Measurements from ENCODE around the gene PREB.

Gene PREB

DNA sequence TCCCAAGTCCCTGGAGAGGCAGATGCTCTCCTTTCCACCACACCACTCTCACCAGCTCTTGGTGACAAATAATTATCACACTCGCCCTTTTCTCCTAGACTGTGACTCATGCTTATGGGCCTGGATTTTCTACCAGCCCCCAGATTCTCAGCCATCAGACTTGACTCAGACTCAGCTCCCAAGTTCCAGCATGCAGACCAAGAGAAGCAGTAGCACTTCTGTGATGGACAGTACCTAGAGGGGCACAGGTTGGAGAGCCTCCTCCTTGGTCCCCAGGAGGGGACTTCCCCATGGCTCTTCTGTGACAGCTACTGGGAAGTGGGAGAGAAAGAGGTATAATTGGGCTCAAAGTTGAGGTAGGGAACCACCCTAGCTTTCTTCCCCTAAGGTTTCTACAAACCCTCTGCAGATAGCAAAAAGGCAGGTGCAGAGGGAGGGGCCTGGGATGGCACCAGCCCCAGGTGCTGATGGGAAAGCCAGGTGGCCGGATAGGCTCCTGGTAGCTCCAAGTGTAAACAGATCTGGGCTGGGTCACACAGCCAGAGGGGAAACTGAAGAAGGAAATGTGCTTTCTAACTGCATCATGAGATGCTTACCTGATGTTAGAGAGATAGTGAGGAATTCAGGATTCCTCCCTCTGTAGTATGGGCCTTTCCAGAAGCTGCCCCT lies 18.5 kb upstream of the PREB start:
- in situ Hi-C loops (cut with MboI; ENCODE audit: low sequenced_read_pairs): no loop called here

DNA sequence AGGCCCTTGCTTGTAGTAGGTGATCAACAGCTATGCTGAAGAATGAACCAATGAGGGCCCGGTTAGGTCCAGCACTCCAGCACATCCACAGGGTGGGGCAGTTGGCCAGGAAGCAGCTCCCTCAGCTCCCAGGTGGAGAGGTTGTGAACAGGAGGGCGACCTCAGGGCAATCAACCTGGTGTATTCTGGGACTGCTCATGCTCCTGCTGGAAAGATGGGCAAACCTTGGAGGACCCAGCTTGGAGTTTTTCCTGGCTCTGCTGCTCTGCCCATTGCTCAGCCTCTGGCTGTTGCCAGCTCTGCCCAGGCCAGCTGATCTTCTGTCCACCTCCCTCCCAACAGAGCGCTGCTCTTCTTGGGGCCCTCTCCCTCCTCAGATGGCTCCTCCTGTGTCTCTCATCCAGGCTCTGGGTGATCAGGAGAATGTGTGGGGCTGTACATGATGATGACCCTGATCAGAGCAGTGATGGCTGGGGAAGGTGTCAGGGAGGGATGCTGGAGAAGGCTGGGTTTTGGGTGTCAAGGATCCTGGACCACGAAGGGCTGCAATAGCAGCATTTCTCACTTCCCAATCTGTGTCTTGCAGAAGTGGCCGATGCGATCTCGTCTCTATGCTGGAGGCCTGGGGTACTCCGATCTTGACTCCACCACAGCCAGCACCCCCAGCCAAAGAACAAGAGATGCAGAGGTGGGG lies 17.8 kb upstream of the PREB start:
- in situ Hi-C loops (cut with MboI; ENCODE audit: low sequenced_read_pairs): no loop called here

DNA sequence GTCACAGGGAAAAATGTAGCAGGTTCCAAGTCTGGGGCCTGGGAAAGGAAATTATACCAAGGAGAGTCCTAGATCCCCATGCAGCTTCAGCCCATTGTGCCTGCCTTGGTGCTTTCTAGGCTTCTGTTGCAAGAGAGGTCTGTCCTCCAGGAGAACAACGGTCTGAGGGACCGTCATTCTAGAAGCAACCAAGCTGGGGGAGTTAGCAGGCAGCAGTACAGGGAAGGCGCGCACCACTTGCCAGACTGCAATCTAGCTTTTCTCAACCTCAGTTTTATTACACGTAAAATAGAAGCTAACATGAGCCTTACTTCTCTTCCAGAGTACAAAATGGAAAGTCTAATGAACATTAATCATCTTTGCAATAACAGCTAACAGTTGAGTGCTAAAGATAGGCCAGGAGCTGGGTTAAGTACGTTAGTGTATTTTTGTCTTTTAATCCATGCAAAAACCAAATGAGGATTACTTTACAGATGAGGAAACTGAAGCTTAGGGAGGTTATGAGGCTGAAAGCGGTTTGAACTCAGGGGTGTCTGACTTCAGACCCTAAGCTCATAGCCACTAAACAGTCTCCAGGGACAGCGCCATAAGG lies 16.3 kb upstream of the PREB start:
- in situ Hi-C loops (cut with MboI; ENCODE audit: low sequenced_read_pairs): no loop called here

DNA sequence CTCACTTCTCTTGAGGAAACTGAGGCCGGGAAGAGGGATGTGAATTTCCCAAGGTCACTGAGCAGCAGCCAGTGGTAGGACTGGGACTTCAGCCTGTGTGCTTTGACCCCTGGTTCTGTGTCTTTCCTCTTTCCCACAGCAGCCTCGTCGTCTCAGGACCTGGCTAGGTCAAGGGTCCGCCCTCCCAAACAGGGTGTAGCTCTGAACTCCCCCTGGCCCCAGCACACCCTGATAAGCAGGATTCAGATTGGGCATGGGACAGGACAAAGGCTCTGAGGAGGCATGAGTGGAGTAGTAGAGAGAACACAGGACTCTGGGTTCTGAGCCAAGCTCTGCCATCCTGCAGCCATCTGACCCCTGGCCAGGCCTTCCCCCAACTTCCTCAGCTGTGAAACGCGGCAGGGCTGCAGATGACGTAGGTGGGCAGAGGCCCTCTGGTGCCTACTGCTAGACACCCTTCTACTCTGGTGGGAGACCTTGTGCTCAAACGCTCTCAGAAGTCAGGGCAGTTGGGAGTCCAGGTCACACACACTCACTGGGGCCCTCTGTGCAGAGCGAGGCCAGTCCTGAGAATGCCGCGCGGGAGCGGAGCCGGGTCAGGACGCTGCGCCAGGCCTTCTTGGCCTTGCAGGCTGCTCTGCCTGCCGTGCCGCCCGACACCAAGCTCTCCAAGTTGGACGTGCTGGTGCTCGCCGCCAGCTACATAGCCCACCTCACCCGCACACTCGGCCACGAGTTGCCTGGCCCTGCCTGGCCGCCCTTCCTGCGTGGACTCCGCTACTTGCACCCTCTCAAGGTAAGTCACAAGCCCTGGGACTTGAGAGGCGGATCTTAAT lies 15.4 kb upstream of the PREB start:
- in situ Hi-C loops (cut with MboI; ENCODE audit: low sequenced_read_pairs): no loop called here

DNA sequence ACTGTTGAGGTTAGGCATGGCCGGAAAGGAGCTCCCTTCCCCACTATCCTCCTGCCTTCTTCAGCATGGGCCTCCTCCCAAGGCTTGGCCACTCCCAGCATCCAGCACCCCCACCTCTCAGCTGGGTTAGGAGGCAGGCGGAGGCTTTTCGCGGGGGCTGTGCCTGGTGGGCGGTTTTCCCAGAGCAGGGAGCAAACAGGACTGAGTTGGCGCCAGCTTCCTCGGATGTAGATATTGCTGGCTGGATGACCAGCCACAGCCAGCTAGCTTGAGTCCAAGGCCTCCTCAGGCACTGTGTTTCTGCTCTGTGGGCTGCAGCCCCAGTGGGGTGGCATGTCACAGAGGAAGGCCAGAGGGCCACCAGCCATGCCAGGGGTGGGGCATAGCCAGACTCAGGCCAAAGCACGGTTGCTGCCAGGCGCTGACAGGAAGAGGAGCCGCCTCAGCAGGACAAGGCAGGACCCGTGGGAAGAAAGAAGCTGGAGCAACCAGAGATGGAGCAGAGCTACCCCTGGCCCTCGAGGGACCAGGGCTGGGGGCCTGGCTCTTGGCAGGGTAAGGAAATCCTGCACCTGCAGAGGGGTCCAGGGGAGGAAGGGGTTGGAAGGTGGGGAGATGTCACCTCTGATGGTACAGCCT lies 14.5 kb upstream of the PREB start, which contains the start of gene TCF23:
Gene TCF23, plus strand, starts transcription at position 204 of the 639 bp plus-strand sequence. Its CDS starts 130 bp downstream, at position 334.
- in situ Hi-C loops (cut with MboI; ENCODE audit: low sequenced_read_pairs): no loop called here

DNA sequence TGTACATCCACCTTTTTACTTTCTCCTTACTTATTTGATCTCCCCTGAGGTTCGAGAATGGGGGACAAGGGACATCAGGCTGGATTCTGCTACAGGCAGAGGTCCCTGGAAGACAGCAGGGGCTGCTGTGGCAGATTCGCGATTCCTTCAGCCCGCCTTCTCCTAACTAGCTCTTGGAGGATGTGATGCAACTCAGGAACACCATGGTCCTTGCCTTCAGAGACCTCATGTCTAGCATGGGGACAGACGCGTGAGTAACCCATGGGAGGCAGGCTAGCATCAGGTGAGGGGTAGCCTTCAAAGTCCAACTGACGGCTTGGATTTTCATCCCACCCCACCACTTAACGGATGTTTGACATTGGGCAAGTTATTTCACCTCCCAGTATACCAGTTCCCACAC lies 13.5 kb upstream of the PREB start:
- in situ Hi-C loops (cut with MboI; ENCODE audit: low sequenced_read_pairs): no loop called here

DNA sequence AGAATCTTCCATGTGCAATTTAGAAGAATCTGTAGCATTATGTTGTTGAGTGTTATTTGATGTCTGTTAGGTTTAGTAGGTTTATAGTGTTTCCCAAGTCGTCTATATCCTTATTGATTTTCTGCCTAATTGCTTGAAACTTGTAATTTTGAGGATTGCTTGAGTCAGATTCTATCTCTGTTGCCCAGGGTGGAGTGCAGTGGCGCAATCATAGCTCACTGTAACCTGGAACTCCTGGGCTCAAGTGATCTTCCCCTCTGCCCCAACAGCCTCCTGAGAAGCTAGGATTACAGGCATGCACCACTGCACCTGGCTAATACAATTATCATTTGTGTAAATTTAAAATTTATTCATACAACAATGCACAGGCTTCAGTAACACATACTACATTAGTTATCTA lies 11.2 kb upstream of the PREB start:
- in situ Hi-C loops (cut with MboI; ENCODE audit: low sequenced_read_pairs): no loop called here

DNA sequence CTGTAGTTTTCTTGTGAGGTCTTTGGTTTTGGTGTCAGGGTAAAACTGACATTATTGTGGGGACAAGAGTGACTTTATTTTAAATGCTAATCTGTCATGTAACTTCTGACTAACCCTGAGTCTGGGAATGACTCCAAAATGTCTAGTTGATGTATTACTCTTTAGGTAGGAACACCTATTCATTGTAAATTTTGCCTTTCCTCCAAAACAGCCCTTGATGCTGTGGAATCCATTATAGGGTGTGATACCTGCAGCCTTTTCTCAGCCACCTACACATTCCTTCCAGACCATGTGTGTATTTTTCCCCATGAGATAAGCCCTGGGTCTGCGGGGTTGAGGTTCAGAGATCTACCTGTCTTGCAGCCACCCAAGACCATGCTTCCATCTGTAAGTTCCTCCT lies 8.8 kb upstream of the PREB start:
- in situ Hi-C loops (cut with MboI; ENCODE audit: low sequenced_read_pairs): no loop called here

DNA sequence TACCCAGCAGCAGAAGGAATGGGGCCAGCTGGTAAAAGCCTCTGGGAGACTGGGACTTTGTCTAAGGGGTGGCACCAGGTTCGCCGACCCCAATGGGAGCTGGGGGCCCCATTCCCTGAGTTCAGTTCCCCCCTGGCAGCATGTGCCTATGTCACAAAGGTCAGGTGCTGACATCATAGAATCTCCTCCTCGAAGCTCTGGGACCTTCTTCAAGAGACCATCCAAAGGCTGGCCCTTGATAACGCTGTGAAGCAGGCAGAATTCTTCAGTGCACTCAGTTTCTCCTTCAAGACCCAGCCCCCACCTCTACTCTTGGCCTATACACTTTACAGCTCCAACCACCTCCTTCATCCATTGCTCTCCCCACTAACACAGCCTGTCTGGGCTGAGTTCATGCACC lies 4.9 kb upstream of the PREB start, which contains the start of gene PRR30:
Gene PRR30, minus strand, starts transcription at position 101 of the 400 bp plus-strand sequence. CDS start 1,081 bp downstream, outside the sequence.
- in situ Hi-C loops (cut with MboI; ENCODE audit: low sequenced_read_pairs): no loop called here

DNA sequence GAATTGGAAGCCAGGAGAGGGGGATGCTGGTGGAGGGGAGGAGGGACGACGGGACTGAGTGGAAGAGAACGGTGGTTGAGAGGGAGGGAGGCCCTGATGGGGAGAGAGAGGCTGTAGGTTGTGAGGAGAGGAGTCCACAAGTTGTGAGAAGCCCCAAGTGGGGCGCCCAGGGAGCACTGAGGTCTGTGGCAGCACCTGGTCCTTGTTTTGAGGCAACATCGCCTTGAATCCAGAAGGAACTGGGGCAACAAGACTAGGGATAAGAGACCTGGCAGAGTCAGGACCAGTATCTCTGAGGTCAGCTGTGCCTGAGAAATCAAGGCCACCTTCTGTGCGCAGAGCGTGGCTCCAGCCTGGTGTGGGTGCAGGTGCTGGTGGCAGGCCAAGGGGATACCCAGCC lies 3.7 kb upstream of the PREB start:
- in situ Hi-C loops (cut with MboI; ENCODE audit: low sequenced_read_pairs): no loop called here

DNA sequence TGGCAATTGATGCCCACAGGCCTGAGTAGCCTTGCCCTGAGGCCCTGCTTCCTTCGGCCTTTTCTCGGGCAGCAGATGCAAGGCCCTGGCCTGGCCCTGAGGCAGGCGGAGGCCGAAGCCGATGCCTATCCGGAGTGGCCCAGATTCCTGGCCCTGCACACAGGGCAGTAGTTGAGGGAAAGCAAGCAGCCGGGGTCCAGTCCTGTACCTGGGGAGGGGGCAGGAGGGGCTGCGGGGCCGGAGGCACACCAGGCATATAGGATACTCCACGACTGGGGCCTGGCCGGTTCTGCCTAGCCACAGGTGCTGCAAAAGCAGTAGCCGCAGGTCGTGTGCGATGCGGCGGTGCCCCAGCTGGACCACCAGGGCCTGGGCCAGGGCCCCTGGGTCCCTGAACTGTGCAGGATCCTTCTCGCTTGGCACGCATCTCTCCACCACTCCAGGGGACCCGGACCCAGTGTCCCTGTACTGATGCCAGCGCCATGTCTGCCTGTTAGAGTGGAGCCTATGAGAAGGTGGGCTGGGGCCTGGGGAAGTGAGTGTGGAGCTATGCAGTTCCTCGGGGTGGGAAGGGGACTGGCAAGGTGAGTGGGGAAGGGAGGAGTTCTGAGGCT lies 3.0 kb upstream of the PREB start:
- in situ Hi-C loops (cut with MboI; ENCODE audit: low sequenced_read_pairs): no loop called here

DNA sequence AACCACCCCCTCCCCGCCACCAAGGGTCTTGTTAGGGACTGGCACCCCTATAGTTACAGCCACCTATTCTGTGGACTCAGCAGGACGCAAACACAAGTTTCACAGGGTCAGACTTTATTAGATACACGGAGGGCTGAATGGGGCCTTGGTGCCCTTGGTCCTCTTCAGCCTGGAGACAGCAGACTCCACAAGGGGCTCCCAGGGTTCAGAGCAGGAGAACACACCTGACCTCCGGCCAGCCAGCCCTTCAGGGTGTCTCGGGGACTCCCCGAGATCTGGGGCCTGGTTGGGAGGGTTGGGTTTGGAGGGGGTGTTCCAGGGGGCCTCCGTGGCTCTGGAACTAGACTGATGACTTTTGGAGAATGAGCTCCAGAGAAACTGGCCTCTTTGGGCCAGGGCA lies 2.3 kb upstream of the PREB start:
- in situ Hi-C loops (cut with MboI; ENCODE audit: low sequenced_read_pairs): no loop called here

DNA sequence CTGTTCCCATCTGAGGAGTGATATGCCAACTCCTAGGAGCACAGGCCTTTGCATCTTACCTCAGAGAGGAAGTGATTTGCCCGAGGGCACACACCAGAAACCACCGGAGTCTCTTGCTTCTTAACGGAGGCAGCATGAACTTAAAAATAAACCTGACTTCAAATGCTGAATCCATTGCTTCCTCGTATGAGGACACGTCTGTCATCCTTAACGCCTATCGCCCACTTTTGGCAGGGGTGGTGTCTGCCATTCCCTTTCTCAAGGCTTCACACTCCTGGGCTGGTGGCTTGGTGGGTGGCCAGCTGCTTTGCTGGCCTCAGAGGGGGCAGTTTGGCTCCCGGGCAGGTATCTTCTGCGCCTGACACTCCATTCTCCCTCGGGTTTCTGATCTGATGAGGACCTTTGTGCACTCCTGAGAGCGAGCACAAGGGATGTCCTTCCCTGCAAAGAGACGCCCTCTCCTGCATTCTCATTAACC lies 1.1 kb upstream of the PREB start:
- in situ Hi-C loops (cut with MboI; ENCODE audit: low sequenced_read_pairs): no loop called here

DNA sequence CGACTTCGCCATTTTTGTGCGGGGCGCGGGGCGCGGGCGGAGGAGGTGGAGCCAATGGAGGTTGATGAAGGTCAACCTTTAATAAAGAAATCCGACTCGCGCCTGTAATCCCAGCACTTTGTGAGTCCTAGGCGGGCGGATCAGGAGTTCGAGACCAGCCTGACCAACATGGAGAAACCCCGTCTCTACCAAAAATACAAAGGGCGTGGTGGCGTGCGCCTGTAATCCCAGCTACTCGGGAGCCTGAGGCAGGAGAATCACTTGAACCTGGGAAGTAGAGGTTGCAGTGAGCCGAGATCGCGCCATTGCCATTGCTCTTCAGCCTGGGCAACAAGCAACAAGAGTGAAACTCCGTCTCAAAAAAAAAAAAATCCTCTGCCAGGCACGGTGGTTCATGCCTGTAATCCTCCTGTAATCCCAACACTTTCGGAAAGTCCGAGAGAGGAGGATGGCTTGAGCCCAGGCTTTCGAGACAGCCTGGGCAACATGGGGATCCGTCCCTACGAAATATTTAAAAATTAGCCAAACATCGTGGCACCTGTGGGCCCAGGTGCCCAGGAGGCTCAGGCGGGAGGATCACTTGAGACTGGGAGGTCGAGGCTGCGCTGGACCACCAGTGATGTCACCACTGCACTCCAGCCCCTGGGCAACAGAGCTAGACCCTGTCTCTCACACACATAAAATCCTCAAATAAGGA lies 493 bp upstream of the PREB start:
- in situ Hi-C loops (cut with MboI; ENCODE audit: low sequenced_read_pairs): no loop called here

DNA sequence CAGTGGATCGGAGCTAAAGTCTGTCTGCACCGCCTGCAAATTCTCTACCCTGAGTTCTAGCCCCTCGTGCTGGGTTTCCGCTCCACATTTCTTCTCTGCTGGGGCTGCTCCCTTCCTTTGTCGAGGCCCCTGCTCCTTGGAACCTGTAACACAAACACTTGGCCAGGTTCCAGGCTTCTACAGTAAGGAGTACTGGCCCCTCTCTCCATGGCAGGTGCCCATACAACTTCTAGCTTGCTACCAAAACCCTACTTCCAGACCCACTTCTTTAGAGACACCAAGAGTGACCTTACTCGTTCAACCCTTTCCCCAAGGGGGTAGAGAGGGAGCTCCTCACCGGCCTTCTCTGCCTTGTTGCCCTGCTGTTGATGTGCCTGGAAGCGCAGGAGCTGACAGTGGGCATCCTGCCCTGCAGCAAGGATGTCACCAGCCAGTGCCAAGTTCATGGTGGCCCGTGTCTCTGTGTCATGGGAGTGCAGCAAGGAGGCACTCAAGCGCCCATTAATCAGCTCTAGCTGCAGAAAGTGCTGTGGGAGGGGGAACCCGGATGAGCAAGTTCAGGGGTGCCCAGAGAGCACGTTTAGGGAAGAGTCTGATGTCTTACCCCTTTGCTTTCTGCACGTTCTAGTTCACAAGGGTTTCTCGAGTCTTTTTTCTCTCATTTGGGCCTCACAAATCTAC lies 1.1 kb downstream of the PREB start:
- in situ Hi-C loops (cut with MboI; ENCODE audit: low sequenced_read_pairs): no loop called here

DNA sequence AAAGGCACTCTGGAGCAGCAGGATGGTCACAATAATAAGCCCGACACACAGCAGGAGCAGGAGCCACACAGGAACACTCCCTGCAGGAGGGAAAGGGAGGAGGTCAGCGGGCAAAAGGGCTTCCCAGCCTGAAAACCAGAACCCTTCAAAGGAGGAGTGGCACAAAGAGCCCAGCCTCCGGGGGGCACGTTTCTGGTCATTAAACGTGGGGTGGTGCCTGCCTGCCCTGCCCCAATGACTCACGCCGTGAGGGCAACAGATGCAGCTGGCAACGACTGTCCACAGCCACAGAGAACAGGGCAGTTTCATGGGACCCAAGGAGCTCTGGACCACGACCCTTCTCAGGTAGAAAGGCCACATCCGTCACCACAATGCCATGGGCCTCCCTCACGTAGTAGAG lies 3.0 kb downstream of the PREB start:
- in situ Hi-C loops (cut with MboI; ENCODE audit: low sequenced_read_pairs): no loop called here

DNA sequence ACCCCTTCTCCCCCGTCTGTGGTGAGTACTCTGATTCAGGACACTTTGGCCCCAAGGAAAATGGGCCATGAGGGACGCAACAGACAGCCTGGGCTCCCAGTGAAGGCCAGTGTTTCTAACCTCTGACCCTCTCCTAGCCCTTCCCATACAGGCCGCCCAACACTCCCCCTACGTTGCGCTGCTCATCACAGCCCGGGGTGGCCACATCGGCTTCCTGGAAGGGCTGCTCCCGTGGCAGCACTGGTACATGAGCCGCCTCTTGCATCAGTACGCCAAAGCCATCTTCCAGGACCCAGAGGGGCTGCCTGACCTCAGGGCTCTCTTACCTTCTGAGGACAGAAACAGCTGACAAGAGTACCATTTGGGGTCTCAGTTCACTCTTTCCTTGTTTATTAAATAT lies 4.0 kb downstream of the PREB start:
- in situ Hi-C loops (cut with MboI; ENCODE audit: low sequenced_read_pairs): no loop called here

DNA sequence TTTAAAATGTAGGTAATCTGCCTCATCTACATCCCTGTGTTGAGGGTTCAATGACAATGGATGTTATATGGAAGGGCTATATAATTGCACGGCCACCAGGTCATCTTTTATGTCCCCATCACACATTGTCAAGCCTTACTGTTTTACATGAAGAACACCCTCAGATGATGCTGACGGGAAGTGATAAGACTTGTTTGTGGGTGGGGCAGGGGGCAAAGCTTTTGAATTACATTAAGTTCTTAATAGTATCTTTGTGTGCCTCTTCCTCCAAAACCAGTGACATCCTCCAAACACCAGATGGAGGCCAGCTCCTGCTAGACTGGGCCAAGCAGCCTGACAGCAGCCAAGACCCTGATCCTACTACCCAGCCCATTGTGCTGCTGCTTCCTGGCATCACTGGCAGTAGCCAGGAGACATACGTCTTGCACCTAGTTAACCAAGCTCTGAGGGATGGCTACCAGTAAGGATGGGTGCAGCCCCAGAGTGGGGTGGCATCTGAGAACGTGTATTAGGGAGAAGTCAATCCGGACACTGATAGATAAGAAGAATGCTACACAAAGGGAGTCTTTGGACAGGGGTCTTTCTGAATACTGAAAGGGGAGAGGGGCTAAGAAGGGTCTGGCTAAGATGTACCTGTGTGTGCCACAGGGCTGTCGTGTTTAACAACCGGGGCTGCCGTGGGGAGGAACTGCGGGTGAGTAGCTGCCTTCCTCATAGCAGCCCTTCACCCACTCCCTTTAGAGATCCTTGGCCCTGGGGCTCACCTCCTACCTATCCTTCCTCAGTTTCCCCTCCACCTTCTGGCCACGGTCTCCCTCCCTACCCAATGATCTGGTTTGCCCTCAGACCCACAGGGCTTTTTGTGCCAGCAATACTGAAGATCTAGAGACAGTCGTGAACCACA lies 5.5 kb downstream of the PREB start:
- in situ Hi-C loops (cut with MboI; ENCODE audit: low sequenced_read_pairs): no loop called here
